ENCODE results near the gene FHL2.
"Not testable (repeated sequence)": the region's sequence is repeated elsewhere in the genome, so short reads cannot be mapped to it uniquely, and the experiment has no call there.

The FHL2 gene

GRCh38 chr2:105337122-105338019, 61.5 kb downstream of the FHL2 start, which contains the start of gene C2orf49:
C2orf49 (plus strand) TSS chr2:105337540; CDS start chr2:105337588, 48 bp downstream.
- DNase-seq (ENCODE audit: low read depth): peak; percentile 83

GRCh38 chr2:105336786-105337121, 62.1 kb downstream of the FHL2 start:
- DNase-seq (ENCODE audit: low read depth): no peak

- DNase-seq (ENCODE audit: low read depth): no peak
These were observed 63.4 kb downstream of the FHL2 start for GRCh38 chr2:105335469-105335868.

GRCh38 chr2:105334211-105334610, 64.6 kb downstream of the FHL2 start:
- no peak for DNase-seq (ENCODE audit: low read depth)

- no peak for DNase-seq (ENCODE audit: low read depth)
These were observed 68.0 kb downstream of the FHL2 start for GRCh38 chr2:105330681-105331375.

- no peak for DNase-seq (ENCODE audit: low read depth)
These were observed 69.0 kb downstream of the FHL2 start, which contains the start of gene TGFBRAP1 for GRCh38 chr2:105329561-105330495. TGFBRAP1 (minus strand) TSS chr2:105329735; CDS start chr2:105308301, 21,434 bp downstream.

GRCh38 chr2:105329197-105329554, 69.7 kb downstream of the FHL2 start:
- DNase-seq (ENCODE audit: low read depth): no peak

- no peak for DNase-seq (ENCODE audit: low read depth)
These were observed 70.3 kb downstream of the FHL2 start for GRCh38 chr2:105328281-105329196.

- DNase-seq (ENCODE audit: low read depth): no peak
These were observed 71.2 kb downstream of the FHL2 start for GRCh38 chr2:105327690-105328089.

- not testable (repeated sequence) for DNase-seq (ENCODE audit: low read depth)
These were observed 71.6 kb downstream of the FHL2 start for GRCh38 chr2:105327271-105327670.

- no peak for DNase-seq (ENCODE audit: low read depth)
These were observed 73.4 kb downstream of the FHL2 start for GRCh38 chr2:105325389-105325963.

- no peak for DNase-seq (ENCODE audit: low read depth)
These were observed 74.1 kb downstream of the FHL2 start for GRCh38 chr2:105324732-105325131.

- DNase-seq (ENCODE audit: low read depth): no peak
These were observed 74.8 kb downstream of the FHL2 start for GRCh38 chr2:105324101-105324500.

- DNase-seq (ENCODE audit: low read depth): no peak
These were observed 75.7 kb downstream of the FHL2 start for GRCh38 chr2:105323111-105323510.

GRCh38 chr2:105321875-105322646, 76.8 kb downstream of the FHL2 start:
- DNase-seq (ENCODE audit: low read depth): no peak

GRCh38 chr2:105320651-105321215, 78.1 kb downstream of the FHL2 start:
- DNase-seq (ENCODE audit: low read depth): no peak

GRCh38 chr2:105317937-105318336, 80.9 kb downstream of the FHL2 start:
- no peak for DNase-seq (ENCODE audit: low read depth)

- no peak for DNase-seq (ENCODE audit: low read depth)
These were observed 83.5 kb downstream of the FHL2 start for GRCh38 chr2:105315314-105315713.

- no peak for DNase-seq (ENCODE audit: low read depth)
These were observed 85.0 kb downstream of the FHL2 start for GRCh38 chr2:105313877-105314276.

All from stimulated activated CD8-positive, alpha-beta memory T cell treated with anti-CD3 and anti-CD28 coated beads, Interleukin-15, amount 100 ng/mL, for 1 hour (primary cell).